Measurements from ENCODE around the gene MRLN. TPM values are rescaled to one million over a fixed set of nuclear protein-coding genes. Genes with fewer than 3 reads are reported as not detected.
A peak's percentile ranks its signal among the peaks of the same experiment; 100 is the strongest.

Gene MRLN
- total and polyA plus RNA-seq, 2 of the 8 experiments (the other 6 are each of a cell fraction or from before 2014, with no cell fraction given): 0.21 TPM; not detected in 1

GRCh38 chr10:59754951-59755350 lies 1.7 kb upstream of the MRLN start:
- H3K36me3 ChIP-seq (ENCODE audit: control insufficient read depth in 2 of 4, insufficient read depth in 4 of 4, low read length in 3 of 4): no peaks in the 10 kb centered on the region
- FAIRE-seq: no peak
- H3K4ac ChIP-seq (replicated peaks; ENCODE audit: insufficient read length, low read depth, low read length): no peak overlapping the region
- H2BK20ac ChIP-seq (ENCODE audit: low read length): no peak overlapping the region
- no peak overlapping the region for H3K23ac ChIP-seq (ENCODE audit: insufficient read length)
- no peaks in the 10 kb centered on the region for H3K27me3 ChIP-seq (replicated peaks in 1 of 4; ENCODE audit: control insufficient read depth in 3 of 4, extremely low read depth in 1 of 4, insufficient read depth in 3 of 4, low read length in 3 of 4)
- CTCF ChIA-PET (ENCODE audit: partially characterized antibody): interaction anchor here (0.8 kb wide), 2 partner anchors 32 to 133 kb away, joined by 3 to 4 read pairs; no protein-coding TSS in a partner anchor
- no peak overlapping the region for H2BK15ac ChIP-seq (ENCODE audit: low read length)
- H2BK5ac ChIP-seq (ENCODE audit: low read depth, low read length): no peak overlapping the region
- no peaks in the 10 kb centered on the region for H3K4me1 ChIP-seq (replicated peaks in 1 of 4; ENCODE audit: control insufficient read depth in 3 of 4, insufficient read depth in 4 of 4, low read length in 3 of 4)
- H2AK5ac ChIP-seq (ENCODE audit: low read depth, low read length): no peak overlapping the region
- no peak overlapping the region for H3K27ac ChIP-seq (ENCODE audit: low read depth, low read length)
- no peaks in the 10 kb centered on the region for H3K79me1 ChIP-seq (ENCODE audit: low read depth, low read length)
- peak overlapping the region; percentile 56; the same call in 1 of the 2 replicates for H2AFZ ChIP-seq (ENCODE audit: low read length)
- no peak overlapping the region for H4K8ac ChIP-seq (ENCODE audit: extremely low read depth, insufficient read depth, low read length)
- no peak overlapping the region for H4K91ac ChIP-seq (replicated peaks; ENCODE audit: insufficient read length, low read length)
- H4K20me1 ChIP-seq (replicated peaks in 1 of 2; ENCODE audit: control insufficient read depth in 1 of 2, insufficient read depth in 2 of 2, low read length in 2 of 2): no peaks in the 10 kb centered on the region
- POLR2A ChIA-PET (ENCODE audit: partially characterized antibody): interaction anchor here (1.6 kb wide), 1 partner anchor 53 kb away, joined by 3 read pairs; no protein-coding TSS in a partner anchor
- H3K4me2 ChIP-seq (ENCODE audit: insufficient read depth in 1 of 2, low read depth in 2 of 2, low read length in 2 of 2): no peak overlapping the region
- no peaks in the 10 kb centered on the region for H3K23me2 ChIP-seq (ENCODE audit: low read depth, low read length)
- 84% methylated on average over 4 of the region's 4 CpGs; no CpG with 5 or more reads in 1 of the 2 experiments for WGBS, 2 experiments (ENCODE audit: extremely low coverage in 1 of 2, insufficient coverage in 1 of 2, insufficient read length in 1 of 2, insufficient replicate concordance in 2 of 2, low coverage in 1 of 2, low lambda C conversion rate in 2 of 2, missing lambda C conversion rate in 1 of 2)
- no peaks in the 10 kb centered on the region for H3K79me2 ChIP-seq (ENCODE audit: control insufficient read depth in 1 of 2, insufficient read depth in 2 of 2, low read length in 2 of 2)
- H3K14ac ChIP-seq (ENCODE audit: insufficient read length): no peak overlapping the region
- H4K5ac ChIP-seq (ENCODE audit: insufficient read length, low read depth, low read length): no peak overlapping the region
- no peak for DNase-seq (ENCODE audit: low read depth in 1 of 2, low spot score in 2 of 2)
- no peak overlapping the region for H3K18ac ChIP-seq (ENCODE audit: extremely low read depth, low read length)
- H3K9me3 ChIP-seq (ENCODE audit: insufficient read depth in 2 of 2, low read depth in 1 of 2, low read length in 1 of 2): peaks cover 2 to 4% of the 10 kb centered on the region in 2 experiments; a peak in 1 of 4 replicates
- no peak overlapping the region for H3K56ac ChIP-seq (replicated peaks; ENCODE audit: insufficient read length, low read depth, low read length)
- TF ChIP-seq EGR1 (IDR thresholded peaks at IDR 0.05; ENCODE audit: borderline replicate concordance, low read depth, low read length): no peak
- no peak overlapping the region for H2BK120ac ChIP-seq (replicated peaks; ENCODE audit: low read depth, low read length)
- H3K9ac ChIP-seq (replicated peaks in 1 of 4; ENCODE audit: extremely low read depth in 1 of 4, low read depth in 3 of 4, low read length in 3 of 4): no peak overlapping the region
- H3K4me3 ChIP-seq (ENCODE audit: extremely low read depth in 1 of 4, insufficient read depth in 2 of 4, low read depth in 3 of 4, low read length in 4 of 4): no peak overlapping the region
- H2BK12ac ChIP-seq (ENCODE audit: low read depth, low read length): no peak overlapping the region

Data from H1 (cell line).